Stimulated activated CD4-positive, alpha-beta T cell treated with anti-CD3 and anti-CD28 coated beads, Interleukin-15, amount 100 ng/mL, for 48 hours (primary cell): ENCODE results near the gene PEX1.
"Not testable (repeated sequence)": the region's sequence is repeated elsewhere in the genome, so short reads cannot be mapped to it uniquely, and the experiment has no call there.

Experiments
- DNase-seq, 2 donors: peaks; one replicate each; pipeline ENCODE4 v3.0.0-alpha.2; 2020; ENCODE audit warnings: low read depth in 2 of 2

PEX1 gene

GRCh38 chr7:92461027-92462003, 67.0 kb downstream of the PEX1 start:
- DNase-seq = peak in 1 of 2 donors; percentile 14

GRCh38 chr7:92460510-92460909, 67.8 kb downstream of the PEX1 start:
- DNase-seq = no peak

GRCh38 chr7:92460109-92460508, 68.2 kb downstream of the PEX1 start:
- DNase-seq = no peak

GRCh38 chr7:92456236-92456635, 72.1 kb downstream of the PEX1 start:
- DNase-seq = no peak

- no peak for DNase-seq
These were observed 76.7 kb downstream of the PEX1 start for GRCh38 chr7:92451645-92452044.

- peak; percentile 16 to 31 for DNase-seq
These were observed 80.0 kb downstream of the PEX1 start for GRCh38 chr7:92448205-92448747.

GRCh38 chr7:92447345-92448204, 80.7 kb downstream of the PEX1 start, which contains the start of gene GATAD1:
Gene GATAD1 (plus strand): TSS chr7:92447482. CDS start chr7:92447730, 248 bp downstream.
- DNase-seq = peak; percentile 67 to 72

GRCh38 chr7:92446869-92447344, 81.4 kb downstream of the PEX1 start:
- DNase-seq = no peak

GRCh38 chr7:92442720-92443119, 85.6 kb downstream of the PEX1 start:
- not testable (repeated sequence) for DNase-seq

GRCh38 chr7:92437956-92438491, 90.3 kb downstream of the PEX1 start:
- no peak for DNase-seq
